GM12801 (cell line): Measurements from ENCODE around the gene KANSL1.

Experiments
- CTCF ChIP-seq: IDR thresholded peaks from one replicate; pipeline ENCODE4 v1.5.1; 2011; ENCODE audit warnings: control low read depth; ENCODE audit not compliant: insufficient read length; ENCODE audit errors: extremely low read depth

The KANSL1 gene

GRCh38 chr17:46003907-46004748, 189.1 kb downstream of the KANSL1 start:
- no peak for TF ChIP-seq CTCF

DNA sequence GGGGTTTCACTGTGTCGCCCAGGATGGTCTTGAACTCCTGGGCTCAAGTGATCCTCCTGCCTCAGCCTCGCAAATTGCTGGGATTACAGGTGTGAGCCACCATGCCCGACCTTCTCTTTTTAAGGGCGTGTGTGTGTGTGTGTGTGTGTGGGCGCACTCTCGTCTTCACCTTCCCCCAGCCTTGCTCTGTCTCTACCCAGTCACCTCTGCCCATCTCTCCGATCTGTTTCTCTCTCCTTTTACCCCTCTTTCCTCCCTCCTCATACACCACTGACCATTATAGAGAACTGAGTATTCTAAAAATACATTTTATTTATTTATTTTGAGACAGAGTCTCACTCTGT, 190.3 kb downstream of the KANSL1 start:
- no peak for TF ChIP-seq CTCF

- TF ChIP-seq CTCF = no peak
Measured at GRCh38 chr17:46002311-46002972, 190.8 kb downstream of the KANSL1 start.

DNA sequence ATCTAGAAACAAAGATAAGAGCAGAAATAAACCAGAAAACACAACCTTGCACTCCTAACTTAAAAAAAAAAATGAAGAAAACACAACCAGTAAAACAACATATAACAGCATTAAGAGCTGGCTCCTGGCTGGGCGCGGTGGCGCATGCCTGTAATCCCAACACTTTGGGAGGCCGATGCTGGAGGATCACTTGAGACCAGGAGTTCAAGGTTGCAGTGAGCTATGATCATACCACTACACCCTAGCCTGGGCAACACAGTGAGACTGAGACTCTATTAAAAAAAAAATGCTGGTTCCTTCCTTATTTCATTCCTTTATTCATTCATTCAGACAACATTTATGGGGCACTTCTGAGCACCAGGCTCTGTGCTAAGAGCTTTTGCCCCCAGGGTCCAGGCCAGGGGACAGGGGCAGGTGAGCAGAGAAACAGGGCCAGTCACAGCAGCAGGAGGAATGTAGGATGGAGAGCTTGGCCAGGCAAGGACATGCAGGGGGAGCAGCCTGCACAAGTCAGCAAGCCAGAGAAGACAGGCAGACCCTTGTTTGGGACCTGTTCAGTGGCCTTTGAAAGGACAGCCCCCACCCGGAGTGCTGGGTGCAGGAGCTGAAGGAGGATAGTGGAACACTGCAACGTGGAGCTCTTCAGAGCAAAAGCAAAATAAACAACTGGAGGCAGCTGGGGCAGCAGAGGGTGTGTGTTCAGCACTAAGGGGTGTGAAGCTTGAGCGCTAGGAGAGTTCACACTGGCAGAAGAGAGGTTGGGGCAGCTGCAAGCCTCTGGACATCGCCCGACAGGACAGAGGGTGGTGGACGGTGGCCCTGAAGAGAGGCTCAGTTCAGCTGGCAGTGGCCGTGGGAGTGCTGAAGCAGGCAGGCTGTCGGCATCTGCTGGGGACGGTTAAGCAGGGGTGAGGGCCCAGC, 191.6 kb downstream of the KANSL1 start:
- no peak for TF ChIP-seq CTCF

- no peak for TF ChIP-seq CTCF
Measured at GRCh38 chr17:46000757-46001156, 192.5 kb downstream of the KANSL1 start.

DNA sequence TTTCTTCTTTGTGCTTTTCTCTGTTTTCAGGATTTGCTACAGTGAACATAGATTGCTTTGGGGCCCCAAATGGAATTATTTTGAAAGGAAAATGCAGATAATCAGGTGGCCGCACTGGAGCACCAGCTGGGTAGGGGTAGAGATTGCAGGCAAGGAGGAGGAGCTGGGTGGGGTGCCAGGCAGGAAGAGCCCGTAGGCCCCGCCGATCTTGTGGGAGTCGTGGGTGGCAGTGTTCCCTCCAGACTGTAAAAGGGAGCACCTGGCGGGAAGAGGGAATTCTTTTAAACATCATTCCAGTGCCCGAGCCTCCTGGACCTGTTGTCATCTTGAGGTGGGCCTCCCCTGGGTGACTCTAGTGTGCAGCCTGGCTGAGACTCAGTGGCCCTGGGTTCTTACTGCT, 192.9 kb downstream of the KANSL1 start:
- TF ChIP-seq CTCF = no peak

- TF ChIP-seq CTCF = no peak
Measured at GRCh38 chr17:45999900-46000290, 193.3 kb downstream of the KANSL1 start.
